Upper lobe of left lung (tissue), 4 donors: ENCODE measurements around the gene PIWIL4.

Source experiments
- CTCF ChIP-seq, 6 experiments: fragments of 450-650 bp in 4 of 6; fragments of 200-600 bp in 2 of 6; sonication (generic) in 2 of 6; IDR thresholded peaks; one replicate each; pipeline ENCODE4 v1.5.1; 2016 to 2019; ENCODE audit warnings: antibody characterized with exemption in 6 of 6
- POLR2A ChIP-seq, 4 donors: fragments of 450-650 bp; IDR thresholded peaks; one replicate each; pipeline ENCODE4 v1.5.1; 2016 to 2017; ENCODE audit warnings: antibody characterized with exemption in 4 of 4, mild to moderate bottlenecking in 2 of 4

- no peak for TF ChIP-seq POLR2A (IDR thresholded peaks at IDR 0.05)
- no peak for TF ChIP-seq CTCF (IDR thresholded peaks at IDR 0.05)
Measured at GRCh38 chr11:94567181-94567670, at the start of gene PIWIL4.
